ENCODE data around the gene TMEM248.

TMEM248 gene

DNA sequence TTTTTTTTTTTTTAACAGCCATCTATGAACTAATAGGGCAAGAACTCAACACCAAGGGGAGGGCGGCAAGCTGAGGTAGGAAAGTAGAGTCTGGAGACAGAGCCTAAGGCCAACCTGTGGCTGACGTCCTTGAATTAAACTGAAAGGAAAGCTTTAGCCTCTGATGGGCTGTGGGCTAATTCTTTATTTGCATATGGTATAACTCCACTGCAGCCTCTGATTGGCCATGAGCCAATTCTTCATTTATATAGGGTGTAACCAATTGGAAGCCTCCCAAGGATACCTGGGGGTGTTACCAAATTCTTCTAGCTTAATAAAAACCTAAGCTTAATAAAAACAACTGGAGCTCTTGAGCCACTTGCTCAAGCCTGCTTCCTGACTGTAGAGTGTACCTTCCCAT, 85.9 kb downstream of the TMEM248 start:
- no peak for DNase-seq

All from femur (tissue), 1 donor.